ENCODE data around the gene MEG3. TPM values are rescaled to one million over a fixed set of nuclear protein-coding genes. Genes with fewer than 3 reads are reported as not detected.

MEG3 gene
- total and polyA plus RNA-seq, 9 of the 15 experiments (the other 6 are each of a cell fraction or from before 2014, with no cell fraction given), result 0.10 to 5.3 (median 1.0) TPM; not detected in 1

DNA sequence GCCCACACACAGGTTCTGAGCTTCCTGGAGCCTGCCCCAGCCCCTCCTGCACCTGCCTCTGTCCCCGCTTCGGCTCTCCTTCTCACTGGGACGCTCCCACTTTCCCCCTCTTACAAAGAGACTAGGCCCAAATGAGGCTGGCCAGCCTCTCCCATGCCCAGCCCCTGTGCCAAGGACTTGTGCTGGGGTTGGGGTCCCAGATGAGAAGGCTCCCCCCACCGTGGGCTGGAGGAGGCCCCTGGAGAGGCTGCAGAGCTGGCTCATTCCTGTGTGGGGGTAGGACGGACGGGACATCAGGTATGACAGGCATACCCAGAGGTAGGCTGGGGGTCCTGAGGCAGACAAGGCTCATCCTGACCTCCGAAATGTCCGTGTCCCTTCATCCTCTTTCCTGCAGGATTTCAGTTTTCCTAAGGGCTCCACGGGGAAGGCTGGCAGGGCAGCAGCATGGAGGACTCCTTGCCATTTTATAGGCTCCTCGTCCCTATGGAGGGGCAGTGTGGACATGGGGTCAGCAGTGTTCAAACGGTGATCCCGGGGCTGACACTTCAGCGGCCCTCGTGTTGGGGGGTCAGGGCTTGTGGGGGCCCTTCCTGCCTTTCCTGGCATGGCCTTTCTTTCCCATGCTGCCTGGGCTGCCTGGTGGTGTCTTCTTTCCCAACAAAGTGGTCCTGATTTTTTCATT is 49.1 kb upstream of the MEG3 start:
- ChIA-PET POLR2A (no interaction called here), CTCF (ENCODE audit: low intra/inter-chr PET ratio) (no interaction called here)
- H3K36me3 ChIP-seq (ENCODE audit: control insufficient read depth, insufficient read depth, low read length), result no peaks in the 10 kb centered on the region
- in situ Hi-C loops (cut with MboI), result no loop called here
- H3K79me2 ChIP-seq (ENCODE audit: control insufficient read depth, insufficient read depth, low read length), result no peaks in the 10 kb centered on the region
- intact Hi-C loops (cut with micrococcal nuclease), result no loop called here
- no peak overlapping the region for H3K9ac ChIP-seq (ENCODE audit: insufficient read depth in 1 of 2, low read depth in 2 of 2, low read length in 2 of 2)
- no peaks in the 10 kb centered on the region for H3K9me1 ChIP-seq (ENCODE audit: control insufficient read depth, insufficient read depth, low read length)
- no peaks in the 10 kb centered on the region for H4K20me1 ChIP-seq (replicated peaks; ENCODE audit: control insufficient read depth, insufficient read depth, low read length)
- H3K27ac ChIP-seq (ENCODE audit: extremely low read depth, low read depth, low read length), result no peak overlapping the region
- no peaks in the 10 kb centered on the region for H3K9me3 ChIP-seq (replicated peaks; ENCODE audit: control insufficient read depth, insufficient read depth, low read depth, low read length)
- FAIRE-seq (no peak), DNase-seq (ENCODE audit: extremely low read depth in 1 of 4, low spot score in 3 of 4) (no peak), ATAC-seq (no peak)
- H3K27me3 ChIP-seq (ENCODE audit: control insufficient read depth in 2 of 2, insufficient read depth in 2 of 2, low read length in 2 of 2), result no peaks in the 10 kb centered on the region
- H3K4me1 ChIP-seq (replicated peaks in 1 of 2; ENCODE audit: control insufficient read depth in 2 of 2, insufficient read depth in 2 of 2, low read length in 2 of 2), result peaks cover 18 to 53% of the 10 kb centered on the region in 2 experiments
- BruUV-seq (replicated peaks), result no TSS peak
- peak overlapping the region; percentile 51 for H2AFZ ChIP-seq (ENCODE audit: low read depth, low read length)
- TF ChIP-seq, protein P1, sequence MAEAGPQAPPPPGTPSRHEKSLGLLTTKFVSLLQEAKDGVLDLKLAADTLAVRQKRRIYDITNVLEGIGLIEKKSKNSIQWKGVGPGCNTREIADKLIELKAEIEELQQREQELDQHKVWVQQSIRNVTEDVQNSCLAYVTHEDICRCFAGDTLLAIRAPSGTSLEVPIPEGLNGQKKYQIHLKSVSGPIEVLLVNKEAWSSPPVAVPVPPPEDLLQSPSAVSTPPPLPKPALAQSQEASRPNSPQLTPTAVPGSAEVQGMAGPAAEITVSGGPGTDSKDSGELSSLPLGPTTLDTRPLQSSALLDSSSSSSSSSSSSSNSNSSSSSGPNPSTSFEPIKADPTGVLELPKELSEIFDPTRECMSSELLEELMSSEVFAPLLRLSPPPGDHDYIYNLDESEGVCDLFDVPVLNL (CRISPR knock-in tag; IDR thresholded peaks at IDR 0.05; ENCODE audit: low read depth), result no peak
- TF ChIP-seq, protein P2, sequence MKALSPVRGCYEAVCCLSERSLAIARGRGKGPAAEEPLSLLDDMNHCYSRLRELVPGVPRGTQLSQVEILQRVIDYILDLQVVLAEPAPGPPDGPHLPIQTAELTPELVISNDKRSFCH (CRISPR knock-in tag; IDR thresholded peaks at IDR 0.05), result no peak
- TF ChIP-seq, protein P2 (tag; IDR thresholded peaks at IDR 0.05), result 0 out of 2 replicates have a peak, but pooled peaks have one; percentile 45
- TF ChIP-seq DDX20 (tag; IDR thresholded peaks at IDR 0.05; ENCODE audit: low read depth) (no peak), MTA2 (IDR thresholded peaks at IDR 0.05; ENCODE audit: low read depth) (no peak), HNRNPUL1 (IDR thresholded peaks at IDR 0.05; ENCODE audit: low read length) (no peak), CBFB (CRISPR knock-in tag; IDR thresholded peaks at IDR 0.05) (no peak), PHF21A (IDR thresholded peaks at IDR 0.05; ENCODE audit: borderline replicate concordance, low read depth) (no peak)
- TF ChIP-seq, protein P3, sequence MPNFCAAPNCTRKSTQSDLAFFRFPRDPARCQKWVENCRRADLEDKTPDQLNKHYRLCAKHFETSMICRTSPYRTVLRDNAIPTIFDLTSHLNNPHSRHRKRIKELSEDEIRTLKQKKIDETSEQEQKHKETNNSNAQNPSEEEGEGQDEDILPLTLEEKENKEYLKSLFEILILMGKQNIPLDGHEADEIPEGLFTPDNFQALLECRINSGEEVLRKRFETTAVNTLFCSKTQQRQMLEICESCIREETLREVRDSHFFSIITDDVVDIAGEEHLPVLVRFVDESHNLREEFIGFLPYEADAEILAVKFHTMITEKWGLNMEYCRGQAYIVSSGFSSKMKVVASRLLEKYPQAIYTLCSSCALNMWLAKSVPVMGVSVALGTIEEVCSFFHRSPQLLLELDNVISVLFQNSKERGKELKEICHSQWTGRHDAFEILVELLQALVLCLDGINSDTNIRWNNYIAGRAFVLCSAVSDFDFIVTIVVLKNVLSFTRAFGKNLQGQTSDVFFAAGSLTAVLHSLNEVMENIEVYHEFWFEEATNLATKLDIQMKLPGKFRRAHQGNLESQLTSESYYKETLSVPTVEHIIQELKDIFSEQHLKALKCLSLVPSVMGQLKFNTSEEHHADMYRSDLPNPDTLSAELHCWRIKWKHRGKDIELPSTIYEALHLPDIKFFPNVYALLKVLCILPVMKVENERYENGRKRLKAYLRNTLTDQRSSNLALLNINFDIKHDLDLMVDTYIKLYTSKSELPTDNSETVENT (CRISPR knock-in tag; IDR thresholded peaks at IDR 0.05), result no peak
- no peak overlapping the region for H3K4me3 ChIP-seq
- 88% methylated on average over 6 of the region's 14 CpGs for WGBS (ENCODE audit: insufficient coverage, low coverage, missing lambda C conversion rate)
- no peak overlapping the region for H3K4me2 ChIP-seq (ENCODE audit: insufficient read depth, low read length)

Measured in K562 (cell line).